ENCODE results near the gene MYBBP1A. TPM values are rescaled to one million over a fixed set of nuclear protein-coding genes. Genes with fewer than 3 reads are reported as not detected.
"Not testable (repeated sequence)": the region's sequence is repeated elsewhere in the genome, so short reads cannot be mapped to it uniquely, and the experiment has no call there.

The MYBBP1A gene, protein sequence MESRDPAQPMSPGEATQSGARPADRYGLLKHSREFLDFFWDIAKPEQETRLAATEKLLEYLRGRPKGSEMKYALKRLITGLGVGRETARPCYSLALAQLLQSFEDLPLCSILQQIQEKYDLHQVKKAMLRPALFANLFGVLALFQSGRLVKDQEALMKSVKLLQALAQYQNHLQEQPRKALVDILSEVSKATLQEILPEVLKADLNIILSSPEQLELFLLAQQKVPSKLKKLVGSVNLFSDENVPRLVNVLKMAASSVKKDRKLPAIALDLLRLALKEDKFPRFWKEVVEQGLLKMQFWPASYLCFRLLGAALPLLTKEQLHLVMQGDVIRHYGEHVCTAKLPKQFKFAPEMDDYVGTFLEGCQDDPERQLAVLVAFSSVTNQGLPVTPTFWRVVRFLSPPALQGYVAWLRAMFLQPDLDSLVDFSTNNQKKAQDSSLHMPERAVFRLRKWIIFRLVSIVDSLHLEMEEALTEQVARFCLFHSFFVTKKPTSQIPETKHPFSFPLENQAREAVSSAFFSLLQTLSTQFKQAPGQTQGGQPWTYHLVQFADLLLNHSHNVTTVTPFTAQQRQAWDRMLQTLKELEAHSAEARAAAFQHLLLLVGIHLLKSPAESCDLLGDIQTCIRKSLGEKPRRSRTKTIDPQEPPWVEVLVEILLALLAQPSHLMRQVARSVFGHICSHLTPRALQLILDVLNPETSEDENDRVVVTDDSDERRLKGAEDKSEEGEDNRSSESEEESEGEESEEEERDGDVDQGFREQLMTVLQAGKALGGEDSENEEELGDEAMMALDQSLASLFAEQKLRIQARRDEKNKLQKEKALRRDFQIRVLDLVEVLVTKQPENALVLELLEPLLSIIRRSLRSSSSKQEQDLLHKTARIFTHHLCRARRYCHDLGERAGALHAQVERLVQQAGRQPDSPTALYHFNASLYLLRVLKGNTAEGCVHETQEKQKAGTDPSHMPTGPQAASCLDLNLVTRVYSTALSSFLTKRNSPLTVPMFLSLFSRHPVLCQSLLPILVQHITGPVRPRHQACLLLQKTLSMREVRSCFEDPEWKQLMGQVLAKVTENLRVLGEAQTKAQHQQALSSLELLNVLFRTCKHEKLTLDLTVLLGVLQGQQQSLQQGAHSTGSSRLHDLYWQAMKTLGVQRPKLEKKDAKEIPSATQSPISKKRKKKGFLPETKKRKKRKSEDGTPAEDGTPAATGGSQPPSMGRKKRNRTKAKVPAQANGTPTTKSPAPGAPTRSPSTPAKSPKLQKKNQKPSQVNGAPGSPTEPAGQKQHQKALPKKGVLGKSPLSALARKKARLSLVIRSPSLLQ (N-terminal part only)
- 30.8 TPM for total RNA-seq

DNA sequence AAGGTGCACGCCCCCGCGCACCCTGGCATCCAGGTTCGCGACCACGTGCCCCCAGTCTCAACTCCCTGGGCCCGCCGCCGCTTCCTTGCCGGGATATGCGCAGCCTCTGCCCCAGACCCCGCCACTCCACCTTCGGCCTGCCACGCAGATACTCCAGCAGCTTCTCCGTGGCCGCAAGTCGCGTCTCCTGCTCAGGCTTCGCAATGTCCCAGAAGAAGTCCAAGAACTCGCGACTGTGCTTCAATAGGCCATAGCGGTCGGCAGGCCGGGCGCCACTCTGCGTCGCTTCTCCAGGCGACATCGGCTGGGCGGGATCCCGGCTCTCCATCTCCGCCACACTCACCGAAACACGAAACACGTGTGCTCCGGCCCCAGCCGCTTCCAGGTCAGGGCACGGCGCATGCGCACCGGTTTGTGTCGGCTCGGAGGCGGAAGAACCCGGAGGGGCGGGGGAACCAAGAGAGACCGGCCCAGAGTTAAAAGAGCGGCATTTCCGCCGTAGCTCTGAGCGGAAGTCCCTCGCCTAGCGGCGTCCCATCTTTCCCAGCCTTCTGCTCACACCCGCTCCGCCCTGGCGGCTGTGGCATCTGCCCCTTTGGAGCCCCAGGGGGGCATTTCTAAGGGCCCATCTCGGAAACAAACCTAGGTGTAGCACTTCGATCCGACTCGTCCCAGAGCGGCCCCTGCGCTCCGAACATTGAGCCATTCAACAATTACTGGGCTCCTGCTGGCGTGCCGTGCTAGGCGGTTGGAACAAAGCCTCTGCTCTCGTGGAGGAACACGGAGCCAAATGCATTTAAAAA, at the start of gene MYBBP1A:
Gene MYBBP1A, minus strand, starts transcription at position 388 of the 803 bp plus-strand sequence. Its CDS starts 60 bp downstream, at position 328.
- DNase-seq (ENCODE audit: low spot score) = peak; percentile 97

DNA sequence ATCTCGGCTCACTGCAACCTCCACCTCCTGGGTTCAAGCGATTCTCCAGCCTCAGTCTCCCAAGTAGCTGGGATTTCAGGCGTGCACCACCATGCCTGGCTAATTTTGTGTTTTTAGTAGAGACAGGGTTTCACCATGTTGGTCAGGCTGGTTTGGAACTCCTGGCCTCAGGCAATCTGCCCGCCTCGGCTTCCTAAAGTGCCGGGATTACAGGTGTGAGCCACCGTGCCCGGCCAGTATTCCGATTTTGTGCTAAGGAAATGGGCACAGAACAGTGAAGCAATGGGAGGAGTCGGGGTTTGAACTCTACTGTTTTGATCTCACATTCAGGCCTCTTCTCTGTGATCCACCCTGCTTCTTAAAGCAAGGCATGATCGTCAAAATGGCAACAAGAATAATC, 49.6 kb upstream of the MYBBP1A start:
- not testable (repeated sequence) for DNase-seq (ENCODE audit: low spot score)

DNA sequence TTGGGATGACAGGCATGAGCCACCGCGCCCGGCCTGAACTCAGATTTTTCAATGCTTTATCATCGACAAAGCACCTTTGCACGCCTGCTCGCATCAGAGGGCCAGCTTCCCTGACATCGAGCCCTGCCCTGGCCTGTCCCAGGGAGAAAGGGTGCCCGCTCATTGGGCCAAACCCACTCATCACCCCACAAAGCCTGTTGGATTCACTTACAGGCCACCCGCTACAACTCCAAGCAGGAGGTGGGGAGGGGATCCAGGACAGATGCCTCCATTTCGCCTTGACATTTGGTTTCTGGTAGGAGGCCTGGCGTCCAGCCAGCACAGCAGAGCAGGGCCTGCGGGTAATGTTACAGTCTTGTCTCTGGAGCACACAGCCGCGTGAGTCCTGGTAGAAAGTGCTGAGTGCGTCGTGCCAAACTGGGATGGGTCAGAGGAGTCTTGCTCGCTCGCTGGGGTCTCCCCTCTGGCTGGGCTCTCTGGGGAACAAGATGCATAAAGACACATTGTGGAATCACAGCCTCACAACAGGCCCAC, 49.0 kb upstream of the MYBBP1A start:
- peak; percentile 55 for DNase-seq (ENCODE audit: low spot score)

DNA sequence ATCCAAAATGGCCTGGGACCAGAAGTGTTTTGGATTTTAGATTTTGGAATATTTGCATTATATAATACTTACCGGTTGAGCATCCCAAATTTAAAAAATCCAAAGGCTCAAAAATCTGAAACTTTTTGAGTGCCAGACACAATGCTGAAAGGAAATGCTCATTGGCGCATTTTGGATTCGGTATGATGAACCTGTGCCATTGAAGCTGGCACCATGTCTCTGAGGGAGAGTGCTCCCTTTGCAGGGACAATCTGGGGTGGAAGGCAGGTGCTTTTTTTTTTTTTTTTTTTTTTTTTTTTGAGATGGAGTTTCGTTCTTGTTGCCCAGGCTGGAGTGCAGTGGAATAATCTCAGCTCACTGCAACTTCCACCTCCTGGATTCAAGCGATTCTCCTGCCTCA, 46.9 kb upstream of the MYBBP1A start:
- DNase-seq (ENCODE audit: low spot score) = no peak

DNA sequence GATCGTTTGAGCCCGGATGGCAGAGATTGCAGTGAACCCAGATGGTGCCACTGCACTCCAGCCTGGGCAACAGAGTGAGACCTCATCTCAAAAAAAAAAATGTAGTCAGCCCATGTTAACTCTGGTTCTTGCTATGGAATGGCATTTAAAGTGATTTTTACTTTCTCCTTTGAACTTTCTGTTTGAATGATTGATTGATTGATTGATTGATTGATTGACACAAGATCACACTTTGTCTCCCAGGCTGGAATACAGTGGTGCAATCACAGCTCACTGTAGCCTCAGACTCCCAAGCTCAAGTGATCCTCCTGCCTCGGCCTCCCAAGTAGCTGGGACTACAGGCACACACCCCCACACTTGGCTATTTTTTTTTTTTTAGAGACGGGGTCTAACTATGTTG, 46.1 kb upstream of the MYBBP1A start:
- DNase-seq (ENCODE audit: low spot score) = no peak

DNA sequence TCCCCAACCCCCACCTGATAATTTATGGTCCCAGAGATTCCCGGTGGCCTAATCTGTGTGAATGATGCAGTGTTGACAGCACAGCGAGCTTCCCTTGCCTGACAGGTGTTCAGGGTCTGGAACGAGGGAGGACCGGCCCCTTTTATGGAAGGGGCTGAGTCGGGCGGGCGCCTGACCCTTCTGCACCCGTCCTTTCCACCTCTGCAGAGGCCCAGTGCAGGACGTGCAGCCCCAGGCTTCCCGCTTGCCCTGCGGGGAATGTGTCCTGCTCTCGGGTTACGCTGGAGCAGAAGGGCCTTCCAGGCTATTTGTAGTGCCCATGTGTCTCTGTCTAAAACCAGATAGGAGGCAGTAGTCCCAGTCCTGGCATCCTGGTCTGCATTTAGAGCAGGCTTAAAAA, 45.4 kb upstream of the MYBBP1A start:
- DNase-seq (ENCODE audit: low spot score) = no peak

DNA sequence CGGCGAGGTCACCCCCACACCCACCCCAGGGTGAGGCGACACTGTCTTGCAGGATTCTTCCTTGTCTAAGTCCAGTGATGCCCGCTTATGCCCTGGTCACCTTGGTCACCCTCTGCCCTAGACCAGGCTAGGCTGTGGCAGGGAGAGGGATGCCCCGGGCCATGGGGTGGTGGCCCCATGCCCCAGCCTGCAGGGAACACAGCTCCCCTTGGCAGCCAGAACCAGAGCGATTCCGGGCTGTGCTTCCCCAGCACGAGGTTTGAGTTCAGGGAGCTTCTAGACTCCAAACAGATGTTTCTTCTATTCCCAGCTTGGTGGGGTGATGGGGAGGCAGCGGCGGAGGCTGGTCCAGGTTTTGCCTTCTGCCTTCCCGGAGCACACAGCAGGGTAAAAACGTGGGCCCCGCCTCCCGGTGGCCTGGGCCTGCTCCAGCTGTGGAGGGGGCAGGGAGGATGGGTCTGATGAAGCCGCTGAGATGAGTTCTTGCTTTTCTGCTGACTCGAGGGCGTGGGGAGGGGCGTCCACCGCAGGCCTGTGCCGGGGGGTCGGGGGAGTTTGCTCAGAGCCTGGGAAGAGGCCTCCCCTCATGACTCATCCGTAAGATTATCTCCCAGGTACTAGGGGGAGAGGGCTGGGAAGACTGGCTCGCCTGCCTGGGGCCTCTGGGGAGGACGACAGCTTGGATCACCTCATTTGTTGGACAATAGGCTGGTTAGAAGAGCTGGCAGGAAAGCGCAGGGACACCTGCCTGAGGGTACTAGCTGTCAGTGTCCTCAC, 44.5 kb upstream of the MYBBP1A start:
- DNase-seq (ENCODE audit: low spot score) = peak; percentile 23

DNA sequence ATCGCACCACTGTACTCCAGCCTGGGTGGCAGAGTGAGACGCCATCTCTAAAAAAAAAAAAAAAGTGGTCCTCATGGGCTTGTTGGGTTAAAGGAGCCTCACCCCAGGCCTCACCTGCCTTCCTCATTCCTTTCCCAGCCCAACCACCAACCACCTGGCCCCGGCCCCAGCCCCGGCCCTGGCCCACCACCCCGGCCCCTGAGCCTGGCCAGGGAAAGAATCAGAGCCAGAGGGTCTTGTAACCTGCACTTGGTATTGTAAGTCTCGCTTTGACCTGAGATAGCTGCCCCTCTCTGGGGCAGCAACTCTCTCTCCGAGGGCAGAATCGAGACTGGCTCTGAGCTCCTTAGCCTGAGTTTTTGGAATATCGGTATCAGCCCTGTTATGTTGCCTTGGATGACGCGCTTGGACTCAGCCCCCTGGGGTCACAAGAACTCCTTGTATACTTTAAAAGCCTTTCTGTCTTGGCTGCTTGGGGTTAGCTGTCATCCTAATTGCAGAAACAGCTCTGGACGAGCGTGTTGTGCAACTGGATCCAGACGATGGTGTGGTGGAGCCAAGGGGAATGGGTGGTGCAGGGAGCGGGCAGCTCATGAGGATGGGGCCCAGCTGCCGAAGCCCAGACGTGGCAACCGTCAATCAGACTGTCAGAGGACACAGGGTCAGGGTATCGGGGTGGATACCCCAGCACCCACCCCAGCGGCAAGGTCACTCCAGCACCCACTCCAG, 43.8 kb upstream of the MYBBP1A start:
- DNase-seq (ENCODE audit: low spot score) = peak; percentile 65

DNA sequence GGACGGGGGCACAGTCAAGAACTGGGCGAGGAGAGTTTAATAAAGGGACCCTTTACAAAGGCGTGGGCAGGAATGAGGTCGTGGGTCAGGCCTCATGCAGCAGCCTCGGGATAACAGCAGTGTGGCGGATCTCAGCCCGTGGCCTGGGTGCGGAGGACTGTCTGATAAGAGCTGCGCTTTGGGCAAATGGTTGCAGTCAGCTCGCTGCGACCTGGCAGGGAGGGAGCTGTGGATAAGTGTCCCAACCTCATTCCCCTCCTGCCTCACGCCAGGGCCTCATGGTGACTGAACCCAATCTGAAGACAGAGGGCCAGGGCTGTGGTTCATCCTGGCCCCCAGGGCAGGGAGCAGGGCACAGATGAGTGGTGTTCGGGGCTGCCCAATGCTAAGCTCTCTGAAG, 42.8 kb upstream of the MYBBP1A start:
- no peak for DNase-seq (ENCODE audit: low spot score)

DNA sequence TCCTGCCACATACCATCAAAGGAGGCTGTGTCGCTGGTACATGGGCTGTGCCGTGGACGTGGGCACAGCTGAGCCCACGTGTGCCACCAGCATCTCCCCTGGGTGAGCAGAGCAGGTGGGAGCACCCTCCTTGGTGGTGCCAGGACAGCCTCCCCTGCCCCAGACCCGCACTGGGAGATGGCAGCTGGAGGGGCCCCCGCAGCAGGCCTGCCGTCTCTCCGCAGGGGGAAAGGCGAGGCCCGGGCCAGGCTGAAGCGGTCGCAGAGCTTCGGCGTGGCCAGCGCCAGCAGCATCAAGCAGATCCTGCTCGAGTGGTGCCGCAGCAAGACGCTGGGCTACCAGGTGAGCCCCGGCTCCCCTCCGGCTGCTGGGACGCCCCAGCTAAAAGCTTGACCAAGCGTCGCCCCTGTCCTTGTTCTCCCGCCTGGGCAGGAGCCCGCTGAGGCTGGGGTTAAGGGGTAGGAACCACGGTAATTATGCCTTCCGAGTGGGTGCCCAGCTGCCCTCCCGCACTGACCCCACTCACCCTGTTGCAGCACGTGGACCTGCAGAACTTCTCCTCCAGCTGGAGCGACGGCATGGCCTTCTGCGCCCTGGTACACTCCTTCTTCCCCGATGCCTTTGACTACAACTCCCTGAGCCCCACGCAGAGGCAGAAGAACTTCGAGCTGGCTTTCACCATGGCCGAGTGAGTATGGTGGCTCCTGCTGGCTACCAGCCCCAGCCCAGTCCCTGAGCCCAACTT, 41.6 kb upstream of the MYBBP1A start:
- no peak for DNase-seq (ENCODE audit: low spot score)

DNA sequence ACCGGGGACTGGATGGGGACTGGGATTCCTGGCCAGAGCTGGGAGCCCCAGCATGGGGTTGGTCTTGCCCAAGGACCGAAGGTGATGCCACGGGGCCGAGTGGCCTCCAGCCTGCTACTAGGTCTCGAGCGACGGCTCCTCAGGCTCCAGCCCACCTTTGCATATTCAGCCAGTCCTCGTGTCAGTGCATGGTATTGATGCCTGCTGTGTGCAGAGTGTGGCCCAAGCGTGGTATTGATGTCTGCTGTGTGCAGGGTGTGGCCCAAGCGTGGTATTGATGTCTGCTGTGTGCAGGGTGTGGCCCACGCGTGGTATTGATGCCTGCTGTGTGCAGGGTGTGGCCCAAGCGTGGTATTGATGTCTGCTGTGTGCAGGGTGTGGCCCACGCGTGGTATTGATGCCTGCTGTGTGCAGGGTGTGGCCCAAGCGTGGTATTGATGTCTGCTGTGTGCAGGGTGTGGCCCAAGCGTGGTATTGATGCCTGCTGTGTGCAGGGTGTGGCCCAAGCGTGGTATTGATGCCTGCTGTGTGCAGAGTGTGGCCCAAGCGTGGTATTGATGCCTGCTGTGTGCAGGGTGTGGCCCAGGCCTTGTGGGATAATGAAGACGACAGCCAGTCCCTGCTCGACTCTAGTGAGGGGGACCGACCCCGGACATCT, 40.6 kb upstream of the MYBBP1A start:
- not testable (repeated sequence) for DNase-seq (ENCODE audit: low spot score)

DNA sequence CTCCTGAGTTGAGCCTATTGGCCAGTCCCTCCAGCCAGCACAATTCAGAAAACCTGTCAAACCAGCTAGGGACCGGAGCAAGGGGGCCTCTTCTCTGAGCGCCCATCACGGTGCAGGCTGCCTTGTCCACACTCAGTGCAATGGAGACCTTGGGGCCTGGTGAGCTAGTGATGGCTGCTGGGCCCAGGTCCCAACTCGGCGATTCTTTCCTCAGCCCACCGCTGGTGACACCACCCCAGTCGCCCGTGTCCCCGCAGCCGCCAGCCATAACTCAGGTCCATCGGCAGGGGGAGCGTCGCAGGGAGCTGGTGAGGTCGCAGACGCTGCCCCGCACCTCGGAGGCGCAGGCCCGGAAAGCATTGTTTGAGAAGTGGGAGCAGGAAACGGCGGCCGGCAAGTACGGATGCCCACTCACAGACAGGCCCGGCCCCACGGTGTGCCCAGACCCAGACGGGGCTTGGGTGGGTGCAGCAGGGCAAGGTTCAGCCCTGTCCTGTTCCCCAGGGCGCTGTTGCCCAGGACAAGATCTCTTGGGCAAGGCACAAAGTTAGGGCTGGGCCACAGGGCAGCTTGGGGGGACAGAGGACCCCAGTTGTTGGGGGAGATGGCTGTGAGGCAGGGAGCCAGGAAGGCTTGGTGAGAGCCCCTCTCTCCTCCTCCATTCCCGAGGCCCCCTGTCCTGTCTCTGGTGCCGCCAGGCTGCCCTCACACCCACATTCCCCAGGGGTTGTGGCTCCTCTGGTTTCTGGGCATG, 39.9 kb upstream of the MYBBP1A start:
- DNase-seq (ENCODE audit: low spot score) = no peak

DNA sequence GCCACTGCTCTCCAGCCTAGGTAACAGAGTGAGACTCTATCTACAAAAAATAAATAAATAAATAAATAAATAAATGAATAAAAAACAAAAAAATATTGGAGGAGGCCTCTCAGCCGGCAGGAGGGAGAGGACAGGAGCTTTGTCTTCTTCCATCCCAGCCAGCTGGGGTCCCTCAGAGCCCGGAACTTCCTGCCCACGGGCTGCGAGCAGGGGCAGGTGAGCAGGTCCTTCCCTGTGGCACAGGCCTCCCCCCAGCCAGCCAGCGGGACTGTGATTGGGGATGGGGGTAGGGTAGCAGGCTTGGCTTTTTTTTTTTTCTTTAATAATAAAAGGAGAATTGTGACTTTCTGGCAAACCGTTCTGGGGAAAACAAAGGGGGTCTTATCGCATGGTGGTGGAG, 39.2 kb upstream of the MYBBP1A start:
- no peak for DNase-seq (ENCODE audit: low spot score)

DNA sequence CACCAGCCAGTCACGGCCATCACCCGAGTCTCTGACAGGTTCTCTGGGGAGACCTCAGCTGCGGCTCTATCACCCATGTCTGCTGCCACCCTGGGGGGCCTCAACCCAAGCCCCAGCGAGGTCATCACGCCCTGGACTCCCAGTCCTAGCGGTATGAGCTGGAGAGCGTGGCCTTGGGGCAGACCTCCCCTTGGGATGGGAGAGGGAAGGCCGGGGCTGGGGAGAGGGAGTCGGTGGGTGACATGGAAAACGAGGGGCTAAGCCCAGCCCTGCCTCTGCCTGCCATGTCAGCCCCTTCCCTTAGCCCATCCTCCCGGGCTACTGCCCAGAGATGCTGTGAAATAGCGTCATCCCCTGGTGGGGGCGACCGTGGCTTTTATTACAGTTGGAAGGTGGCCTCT, 37.8 kb upstream of the MYBBP1A start:
- no peak for DNase-seq (ENCODE audit: low spot score)

DNA sequence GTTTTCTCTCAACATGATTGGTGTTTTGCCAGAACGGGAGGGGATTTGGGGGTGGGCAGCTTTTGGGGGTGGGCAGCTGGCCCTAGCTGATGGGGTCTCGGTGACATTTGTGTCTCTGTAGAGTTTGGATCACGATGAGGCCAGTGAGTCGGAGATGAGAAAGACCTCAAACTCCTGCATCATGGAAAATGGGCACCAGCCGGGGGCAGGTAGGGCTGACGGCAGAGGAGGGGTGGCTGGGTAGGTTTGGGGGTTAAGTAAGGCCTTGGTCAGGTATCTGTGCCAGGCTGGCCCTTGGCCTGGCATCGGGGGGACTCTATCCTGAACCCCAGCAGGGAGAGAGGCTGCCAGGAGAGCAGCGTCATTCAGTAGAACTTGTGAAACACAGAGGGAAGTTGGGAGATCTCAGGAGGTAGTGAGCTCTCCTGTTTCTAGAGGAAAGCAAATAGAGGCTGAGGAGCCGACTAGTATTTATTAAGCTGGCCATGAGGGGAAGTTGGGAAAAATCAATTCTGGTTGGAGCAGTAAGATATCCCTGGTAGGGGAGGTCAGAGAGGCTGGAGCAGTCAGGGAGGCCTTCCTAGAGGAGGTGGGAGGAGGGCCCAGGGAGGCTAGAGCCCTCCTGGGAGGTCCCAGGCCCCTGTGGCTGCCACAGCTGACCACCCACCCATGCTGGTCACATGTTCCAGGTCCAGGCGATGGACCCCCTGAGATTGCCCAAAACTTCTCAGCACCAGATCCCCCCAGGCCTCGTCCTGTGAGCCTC, 37.2 kb upstream of the MYBBP1A start:
- no peak for DNase-seq (ENCODE audit: low spot score)

DNA sequence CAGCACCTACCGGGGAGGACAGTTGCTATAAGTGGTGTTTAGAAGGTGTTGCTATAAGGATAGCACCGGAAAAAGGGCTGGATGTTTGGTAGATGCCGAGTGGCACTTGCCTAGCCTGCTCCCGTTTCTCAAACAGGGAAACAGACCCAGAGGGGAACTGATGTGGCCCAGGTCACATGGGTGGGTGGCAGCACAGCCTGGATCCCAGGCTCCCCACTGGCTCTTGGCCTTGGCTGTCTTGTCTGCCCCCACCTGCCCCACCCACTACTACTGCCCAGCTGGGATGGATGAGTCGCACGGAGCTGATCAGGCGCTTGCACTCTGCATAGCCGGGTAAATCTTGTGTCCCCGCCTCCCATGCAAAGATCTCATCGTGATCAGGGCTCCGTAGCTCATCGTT, 36.3 kb upstream of the MYBBP1A start:
- DNase-seq (ENCODE audit: low spot score) = no peak

Data from mucosa of gallbladder (tissue), 1 donor.